Hepatocyte (in vitro differentiated cells): ENCODE measurements around the gene CYREN.

Experiments used
- CTCF ChIP-seq: fragments of 200-600 bp; sonication (generic); IDR thresholded peaks from 2 replicates; pipeline ENCODE4 v1.5.1; 2016; ENCODE audit warnings: antibody characterized with exemption, mild to moderate bottlenecking; ENCODE audit not compliant: poor library complexity
- EZH2phosphoT487 ChIP-seq: fragments of 200-600 bp; sonication (generic); IDR thresholded peaks from one replicate; pipeline ENCODE4 v1.6.1; 2018; ENCODE audit warnings: antibody characterized with exemption, mild to moderate bottlenecking, low read depth, moderate library complexity; ENCODE audit not compliant: unreplicated experiment, severe bottlenecking

- TF ChIP-seq CTCF = no peak
- no peak for TF ChIP-seq EZH2phosphoT487
Observed at GRCh38 chr7:135117096-135117495, 53.4 kb downstream of the CYREN start.
